ENCODE data around the gene USP24.

USP24 gene

DNA sequence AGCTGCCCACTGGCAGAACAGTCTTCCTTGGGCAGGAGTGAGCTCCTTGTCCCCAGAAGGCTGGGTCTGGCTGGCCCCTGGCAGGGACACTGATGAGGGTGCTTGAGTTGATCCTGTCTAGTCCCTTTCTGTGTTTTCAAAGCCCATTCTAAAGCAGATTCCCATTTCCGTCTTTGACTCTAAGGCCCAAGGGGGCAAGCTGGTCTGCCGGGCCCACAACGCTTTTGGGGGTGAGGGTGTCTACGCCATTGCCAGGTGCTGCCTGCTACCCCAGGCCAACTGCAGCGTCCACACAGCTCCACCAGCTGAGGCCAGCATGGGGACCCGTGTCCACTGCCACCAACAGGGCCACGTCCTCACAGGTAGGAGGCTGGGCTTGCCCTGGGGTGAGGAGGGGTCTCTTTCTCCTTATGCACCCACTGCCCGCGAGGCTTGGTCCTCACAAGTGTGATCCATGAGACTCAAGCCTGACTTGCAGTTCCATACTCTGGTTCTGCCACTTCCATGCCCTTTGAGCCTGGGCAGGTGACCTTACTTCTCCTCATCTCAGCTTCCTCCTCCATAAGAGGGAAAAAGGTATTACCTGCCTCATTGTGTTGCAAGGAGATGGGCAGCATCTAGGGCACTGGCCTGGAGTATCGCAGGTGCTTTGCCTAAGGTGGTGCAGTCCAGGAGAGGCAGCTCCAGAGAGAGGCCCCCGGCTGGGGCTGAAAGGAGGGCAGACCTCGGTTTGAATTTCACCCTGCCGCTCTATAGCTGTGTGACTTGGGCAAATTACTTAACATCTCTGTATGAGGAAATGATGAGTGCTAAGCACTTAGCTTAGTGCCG is 155.6 kb downstream of the USP24 start:
- no peak overlapping the region for H3K4me3 ChIP-seq (ENCODE audit: low read length)
- no peak for DNase-seq (ENCODE audit: low read depth)
- TF ChIP-seq, protein P1, sequence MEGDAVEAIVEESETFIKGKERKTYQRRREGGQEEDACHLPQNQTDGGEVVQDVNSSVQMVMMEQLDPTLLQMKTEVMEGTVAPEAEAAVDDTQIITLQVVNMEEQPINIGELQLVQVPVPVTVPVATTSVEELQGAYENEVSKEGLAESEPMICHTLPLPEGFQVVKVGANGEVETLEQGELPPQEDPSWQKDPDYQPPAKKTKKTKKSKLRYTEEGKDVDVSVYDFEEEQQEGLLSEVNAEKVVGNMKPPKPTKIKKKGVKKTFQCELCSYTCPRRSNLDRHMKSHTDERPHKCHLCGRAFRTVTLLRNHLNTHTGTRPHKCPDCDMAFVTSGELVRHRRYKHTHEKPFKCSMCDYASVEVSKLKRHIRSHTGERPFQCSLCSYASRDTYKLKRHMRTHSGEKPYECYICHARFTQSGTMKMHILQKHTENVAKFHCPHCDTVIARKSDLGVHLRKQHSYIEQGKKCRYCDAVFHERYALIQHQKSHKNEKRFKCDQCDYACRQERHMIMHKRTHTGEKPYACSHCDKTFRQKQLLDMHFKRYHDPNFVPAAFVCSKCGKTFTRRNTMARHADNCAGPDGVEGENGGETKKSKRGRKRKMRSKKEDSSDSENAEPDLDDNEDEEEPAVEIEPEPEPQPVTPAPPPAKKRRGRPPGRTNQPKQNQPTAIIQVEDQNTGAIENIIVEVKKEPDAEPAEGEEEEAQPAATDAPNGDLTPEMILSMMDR (conservative IDR thresholded peaks at IDR 0.05; ENCODE audit: low read length), result no peak

DNA sequence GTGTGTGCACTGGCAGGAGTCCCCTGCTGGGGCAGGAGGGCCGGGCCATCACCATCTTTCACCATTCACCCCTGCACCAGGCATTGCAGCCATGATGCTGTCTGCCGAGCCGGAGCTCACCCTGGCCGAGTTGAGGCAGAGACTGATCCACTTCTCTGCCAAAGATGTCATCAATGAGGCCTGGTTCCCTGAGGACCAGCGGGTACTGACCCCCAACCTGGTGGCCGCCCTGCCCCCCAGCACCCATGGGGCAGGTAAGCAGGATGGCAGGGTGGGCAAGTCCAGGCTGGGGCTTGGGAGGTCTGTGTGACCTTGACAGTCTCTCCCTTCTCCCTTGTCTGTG is 157.2 kb downstream of the USP24 start:
- no peak for DNase-seq (ENCODE audit: low read depth)
- no peak overlapping the region for H3K4me3 ChIP-seq (ENCODE audit: low read length)
- TF ChIP-seq, protein P1 (conservative IDR thresholded peaks at IDR 0.05; ENCODE audit: low read length), result no peak

DNA sequence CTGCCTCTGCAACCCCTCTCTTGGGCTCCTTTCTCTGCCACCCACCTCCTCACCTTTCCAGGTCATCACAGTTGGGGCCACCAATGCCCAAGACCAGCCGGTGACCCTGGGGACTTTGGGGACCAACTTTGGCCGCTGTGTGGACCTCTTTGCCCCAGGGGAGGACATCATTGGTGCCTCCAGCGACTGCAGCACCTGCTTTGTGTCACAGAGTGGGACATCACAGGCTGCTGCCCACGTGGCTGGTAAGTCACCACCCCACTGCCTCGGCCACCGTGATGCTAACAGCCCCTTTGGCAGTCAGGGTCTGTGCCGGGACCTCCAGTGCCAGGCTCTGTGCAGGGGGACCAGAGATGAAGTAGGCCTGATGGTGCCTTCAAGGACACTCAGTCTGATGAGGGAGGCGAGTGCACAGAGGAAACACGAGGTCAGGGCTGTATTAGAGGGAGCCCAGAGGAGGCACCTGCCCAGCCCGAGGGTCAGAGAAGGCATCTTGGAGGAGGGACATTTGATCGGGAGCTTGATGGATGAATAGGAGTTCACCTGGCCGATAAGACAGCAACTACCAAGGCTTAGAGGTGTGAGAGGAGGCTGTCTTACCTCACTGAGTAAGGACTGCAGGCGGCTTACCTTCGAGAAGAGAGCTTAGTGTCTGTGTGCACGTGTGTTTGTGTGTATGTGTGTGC is 157.8 kb downstream of the USP24 start:
- TF ChIP-seq, protein P1 (conservative IDR thresholded peaks at IDR 0.05; ENCODE audit: low read length), result no peak
- no peak for DNase-seq (ENCODE audit: low read depth)
- no peak overlapping the region for H3K4me3 ChIP-seq (ENCODE audit: low read length)

DNA sequence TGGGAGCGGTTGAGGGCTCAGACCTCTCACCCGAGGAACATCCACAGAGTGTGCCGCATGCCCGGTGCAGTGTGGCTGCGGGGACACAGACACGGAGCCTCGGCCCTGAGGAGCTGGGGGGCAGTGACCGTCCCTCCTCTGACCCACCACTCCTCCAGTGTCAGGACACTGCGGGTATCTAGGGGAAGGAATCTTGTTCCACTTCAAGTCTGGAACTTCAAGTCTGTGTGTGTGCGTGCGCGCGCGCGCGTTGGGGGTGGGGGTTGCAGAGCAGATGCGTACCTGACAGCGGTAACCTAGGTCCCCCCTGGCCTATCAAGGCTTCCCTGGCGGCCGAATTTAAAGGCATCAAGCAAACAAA is 158.6 kb downstream of the USP24 start:
- TF ChIP-seq, protein P1 (conservative IDR thresholded peaks at IDR 0.05; ENCODE audit: low read length), result no peak
- DNase-seq (ENCODE audit: low read depth), result no peak
- no peak overlapping the region for H3K4me3 ChIP-seq (ENCODE audit: low read length)

DNA sequence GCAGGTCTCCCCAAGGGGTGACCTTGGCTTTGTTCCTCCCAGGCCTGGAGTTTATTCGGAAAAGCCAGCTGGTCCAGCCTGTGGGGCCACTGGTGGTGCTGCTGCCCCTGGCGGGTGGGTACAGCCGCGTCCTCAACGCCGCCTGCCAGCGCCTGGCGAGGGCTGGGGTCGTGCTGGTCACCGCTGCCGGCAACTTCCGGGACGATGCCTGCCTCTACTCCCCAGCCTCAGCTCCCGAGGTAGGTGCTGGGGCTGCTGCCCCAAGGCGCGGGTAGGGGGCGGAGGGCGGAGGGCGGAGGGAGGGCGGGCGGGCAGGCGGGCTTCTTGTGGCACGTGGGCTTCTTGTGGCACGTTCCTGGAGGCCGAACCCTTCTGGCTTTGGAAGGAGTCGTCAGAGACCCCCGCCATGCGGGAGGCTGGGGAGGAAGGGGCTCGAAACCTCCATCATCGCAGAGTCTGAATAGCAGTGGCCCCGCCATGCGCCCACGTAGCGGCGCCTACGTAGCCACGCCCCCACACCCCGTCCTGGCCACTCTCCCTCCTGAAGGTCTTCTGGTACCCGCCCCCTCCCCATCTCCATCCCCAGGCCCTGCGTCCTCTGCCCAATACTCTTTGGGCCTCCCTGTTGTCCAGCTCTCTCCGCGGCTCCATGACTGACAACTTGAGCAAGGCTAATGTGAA is 159.1 kb downstream of the USP24 start:
- H3K4me3 ChIP-seq (ENCODE audit: low read length), result no peak overlapping the region
- TF ChIP-seq, protein P1 (conservative IDR thresholded peaks at IDR 0.05; ENCODE audit: low read length), result no peak
- no peak for DNase-seq (ENCODE audit: low read depth)

DNA sequence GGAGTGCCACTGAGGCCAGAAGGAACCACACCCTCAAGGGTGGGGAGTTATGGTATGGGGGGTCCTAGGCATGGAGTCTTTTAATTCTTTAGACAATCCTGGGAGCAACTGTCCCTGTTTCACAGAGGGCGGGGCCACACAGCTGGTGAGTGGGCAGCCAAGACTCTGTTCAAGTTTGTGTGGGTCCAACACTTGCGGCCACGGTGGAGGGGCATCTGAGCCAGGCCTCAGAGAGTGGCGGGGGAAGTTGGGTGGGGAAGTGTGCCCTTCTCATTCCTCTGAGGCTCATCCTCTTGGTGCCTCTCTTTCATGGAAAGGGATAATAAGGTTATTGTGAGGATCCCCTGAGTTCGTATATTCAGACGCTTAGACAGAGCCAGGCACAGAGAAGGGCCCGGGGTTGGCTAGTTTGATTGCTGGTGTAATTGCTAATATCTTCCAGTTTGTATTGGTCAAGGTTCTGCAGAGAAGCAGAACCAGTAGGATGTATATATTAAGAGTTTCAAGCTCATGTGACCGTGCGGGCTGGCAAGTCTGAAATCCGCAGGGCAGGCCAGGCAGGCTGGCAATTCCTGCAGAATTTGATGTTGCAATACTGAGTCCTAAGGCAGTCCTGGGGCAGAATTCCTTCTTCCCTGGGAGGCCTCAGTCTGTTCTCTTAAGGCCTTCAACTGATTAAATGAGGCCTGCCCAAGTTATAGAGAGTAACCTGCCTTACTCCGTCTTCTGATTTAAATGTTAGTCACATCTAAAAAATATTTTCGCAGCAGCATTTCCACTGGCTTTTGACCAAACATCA is 159.9 kb downstream of the USP24 start:
- peak; percentile 55 for DNase-seq (ENCODE audit: low read depth)
- no peak overlapping the region for H3K4me3 ChIP-seq (ENCODE audit: low read length)
- TF ChIP-seq, protein P1 (conservative IDR thresholded peaks at IDR 0.05; ENCODE audit: low read length), result no peak

Data from AG10803 (cell line).